ENCODE results near the gene MRE11.
A peak's percentile ranks its signal among the peaks of the same experiment; 100 is the strongest.

Gene MRE11
- 37.8 to 47.8 (median 46.5) reads per million in 3 donors for total RNA-seq

GRCh38 chr11:94493281-94494125 is at the start of gene MRE11, which contains the start of gene ANKRD49:
Gene MRE11, minus strand, starts transcription at chr11:94493844. Its CDS starts 1,043 bp downstream, at chr11:94492801.
Gene ANKRD49, plus strand, starts transcription at chr11:94493984. Its CDS starts 2,710 bp downstream, at chr11:94496694.
- Histone ChIP-seq H3K27ac (ENCODE audit: insufficient read depth, low read length, poor library complexity, severe bottlenecking) (peak within 1 kb of the TSS; percentile 88), H3K4me1 (ENCODE audit: control insufficient read depth, insufficient read depth, low read length, poor library complexity, severe bottlenecking) (peaks cover 6% of the 10 kb centered on the region), H3K27me3 (replicated peaks; ENCODE audit: control insufficient read depth, insufficient read depth, low read length, poor library complexity, severe bottlenecking) (no peaks in the 10 kb centered on the region), H3K36me3 (ENCODE audit: control insufficient read depth, insufficient read depth, low read length) (peaks cover 14% of the 10 kb centered on the region), H3K9me3 (ENCODE audit: control insufficient read depth, low read length) (no peaks in the 10 kb centered on the region), H3K4me3 (ENCODE audit: insufficient read depth, low read depth, low read length, poor library complexity, severe bottlenecking) (peak within 1 kb of the TSS; percentile 82)
- peak; percentile 93 to 97 (median 96) for DNase-seq

DNA sequence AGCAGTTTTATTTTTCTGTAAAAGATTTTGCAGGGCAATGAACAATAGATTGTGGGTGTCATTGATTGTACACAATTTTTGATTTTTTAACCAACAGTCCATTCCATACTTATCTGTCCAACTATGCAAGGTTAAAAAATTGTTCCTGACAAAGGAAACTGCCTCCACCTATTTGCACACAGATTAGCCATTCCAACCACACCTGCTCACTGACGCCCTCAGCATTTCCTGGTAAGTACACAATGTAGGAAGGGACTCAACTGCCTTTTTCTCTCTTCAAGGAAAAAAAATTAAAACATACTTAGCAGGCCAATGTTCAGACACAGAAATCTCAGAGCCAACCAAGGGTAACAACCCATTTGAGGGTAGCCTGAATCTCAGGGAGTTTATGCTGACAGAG is 45.8 kb upstream of the MRE11 start:
- Histone ChIP-seq H3K27me3 (replicated peaks; ENCODE audit: control insufficient read depth, insufficient read depth, low read length, poor library complexity, severe bottlenecking) (no peaks in the 10 kb centered on the region), H3K9me3 (ENCODE audit: control insufficient read depth, low read length) (no peaks in the 10 kb centered on the region), H3K36me3 (ENCODE audit: control insufficient read depth, insufficient read depth, low read length) (no peaks in the 10 kb centered on the region), H3K4me1 (ENCODE audit: control insufficient read depth, insufficient read depth, low read length, poor library complexity, severe bottlenecking) (peaks cover 4% of the 10 kb centered on the region), H3K4me3 (ENCODE audit: insufficient read depth, low read depth, low read length, poor library complexity, severe bottlenecking) (no peak overlapping the region), H3K27ac (ENCODE audit: insufficient read depth, low read length, poor library complexity, severe bottlenecking) (no peak overlapping the region)
- no peak for DNase-seq

DNA sequence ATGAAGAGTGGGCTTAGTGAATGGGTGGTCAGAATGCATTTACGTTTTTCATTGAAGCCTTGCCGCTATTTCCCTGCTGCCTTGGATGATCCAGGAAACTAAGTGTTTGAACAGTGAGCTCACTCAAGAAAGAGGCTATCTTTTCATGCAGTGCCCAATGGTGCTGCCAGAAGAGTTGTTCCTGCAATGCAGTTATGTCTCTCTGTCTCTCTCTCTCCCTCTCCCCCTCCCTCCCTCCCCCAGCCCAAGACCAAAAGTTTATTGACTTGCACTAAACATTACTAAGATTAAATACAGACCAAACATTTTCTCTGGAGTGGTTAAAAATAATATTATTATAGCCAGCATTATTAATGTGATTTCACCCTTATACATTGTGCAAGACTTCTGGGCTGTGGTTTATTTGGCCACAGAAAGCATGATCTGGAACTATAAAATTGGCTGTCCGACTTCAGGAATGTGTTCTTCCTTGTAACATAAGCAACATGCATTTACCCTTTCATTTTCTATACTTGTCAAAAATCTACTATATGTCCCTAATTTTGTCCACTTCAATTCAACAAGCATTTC is 43.5 kb upstream of the MRE11 start:
- H3K36me3 ChIP-seq (ENCODE audit: control insufficient read depth, insufficient read depth, low read length): no peaks in the 10 kb centered on the region
- no peak for DNase-seq
- no peak overlapping the region for H3K4me3 ChIP-seq (ENCODE audit: insufficient read depth, low read depth, low read length, poor library complexity, severe bottlenecking)
- no peak overlapping the region for H3K27ac ChIP-seq (ENCODE audit: insufficient read depth, low read length, poor library complexity, severe bottlenecking)
- H3K27me3 ChIP-seq (replicated peaks; ENCODE audit: control insufficient read depth, insufficient read depth, low read length, poor library complexity, severe bottlenecking): no peaks in the 10 kb centered on the region
- no peaks in the 10 kb centered on the region for H3K4me1 ChIP-seq (ENCODE audit: control insufficient read depth, insufficient read depth, low read length, poor library complexity, severe bottlenecking)
- no peaks in the 10 kb centered on the region for H3K9me3 ChIP-seq (ENCODE audit: control insufficient read depth, low read length)

DNA sequence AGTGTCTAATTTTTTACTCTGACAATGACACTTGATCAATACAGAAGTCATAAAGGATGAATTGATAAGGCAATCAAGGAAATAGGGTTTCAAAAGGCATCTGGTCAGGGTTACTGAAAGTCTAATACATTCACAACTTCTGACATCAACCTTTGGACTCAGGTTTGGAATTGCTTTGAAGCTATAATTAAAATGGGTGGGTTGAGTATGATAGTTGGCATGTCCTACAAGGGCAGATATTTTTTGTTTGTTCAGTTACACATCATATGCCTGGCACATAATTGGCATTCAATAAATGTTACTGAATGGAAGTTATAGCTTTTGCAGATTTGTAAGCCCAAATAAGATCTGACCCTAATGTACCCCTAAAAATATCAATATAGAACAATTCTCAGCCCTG is 42.7 kb upstream of the MRE11 start:
- DNase-seq: no peak
- no peaks in the 10 kb centered on the region for H3K9me3 ChIP-seq (ENCODE audit: control insufficient read depth, low read length)
- no peaks in the 10 kb centered on the region for H3K27me3 ChIP-seq (replicated peaks; ENCODE audit: control insufficient read depth, insufficient read depth, low read length, poor library complexity, severe bottlenecking)
- no peaks in the 10 kb centered on the region for H3K4me1 ChIP-seq (ENCODE audit: control insufficient read depth, insufficient read depth, low read length, poor library complexity, severe bottlenecking)
- H3K4me3 ChIP-seq (ENCODE audit: insufficient read depth, low read depth, low read length, poor library complexity, severe bottlenecking): no peak overlapping the region
- H3K27ac ChIP-seq (ENCODE audit: insufficient read depth, low read length, poor library complexity, severe bottlenecking): no peak overlapping the region
- no peaks in the 10 kb centered on the region for H3K36me3 ChIP-seq (ENCODE audit: control insufficient read depth, insufficient read depth, low read length)

- H3K27ac ChIP-seq (ENCODE audit: insufficient read depth, low read length, poor library complexity, severe bottlenecking): no peak overlapping the region
- H3K27me3 ChIP-seq (replicated peaks; ENCODE audit: control insufficient read depth, insufficient read depth, low read length, poor library complexity, severe bottlenecking): no peaks in the 10 kb centered on the region
- H3K36me3 ChIP-seq (ENCODE audit: control insufficient read depth, insufficient read depth, low read length): no peaks in the 10 kb centered on the region
- no peaks in the 10 kb centered on the region for H3K4me1 ChIP-seq (ENCODE audit: control insufficient read depth, insufficient read depth, low read length, poor library complexity, severe bottlenecking)
- no peak overlapping the region for H3K4me3 ChIP-seq (ENCODE audit: insufficient read depth, low read depth, low read length, poor library complexity, severe bottlenecking)
- H3K9me3 ChIP-seq (ENCODE audit: control insufficient read depth, low read length): no peaks in the 10 kb centered on the region
- no peak for DNase-seq
Observed at GRCh38 chr11:94533696-94534630, 40.3 kb upstream of the MRE11 start.

GRCh38 chr11:94533206-94533605 is 39.6 kb upstream of the MRE11 start:
- Histone ChIP-seq H3K36me3 (ENCODE audit: control insufficient read depth, insufficient read depth, low read length) (no peaks in the 10 kb centered on the region), H3K27me3 (replicated peaks; ENCODE audit: control insufficient read depth, insufficient read depth, low read length, poor library complexity, severe bottlenecking) (no peaks in the 10 kb centered on the region), H3K27ac (ENCODE audit: insufficient read depth, low read length, poor library complexity, severe bottlenecking) (no peak overlapping the region), H3K4me1 (ENCODE audit: control insufficient read depth, insufficient read depth, low read length, poor library complexity, severe bottlenecking) (no peaks in the 10 kb centered on the region), H3K9me3 (ENCODE audit: control insufficient read depth, low read length) (no peaks in the 10 kb centered on the region), H3K4me3 (ENCODE audit: insufficient read depth, low read depth, low read length, poor library complexity, severe bottlenecking) (no peak overlapping the region)
- no peak for DNase-seq

- H3K27me3 ChIP-seq (replicated peaks; ENCODE audit: control insufficient read depth, insufficient read depth, low read length, poor library complexity, severe bottlenecking): no peaks in the 10 kb centered on the region
- H3K27ac ChIP-seq (ENCODE audit: insufficient read depth, low read length, poor library complexity, severe bottlenecking): no peak overlapping the region
- no peak overlapping the region for H3K4me3 ChIP-seq (ENCODE audit: insufficient read depth, low read depth, low read length, poor library complexity, severe bottlenecking)
- no peaks in the 10 kb centered on the region for H3K4me1 ChIP-seq (ENCODE audit: control insufficient read depth, insufficient read depth, low read length, poor library complexity, severe bottlenecking)
- no peaks in the 10 kb centered on the region for H3K9me3 ChIP-seq (ENCODE audit: control insufficient read depth, low read length)
- H3K36me3 ChIP-seq (ENCODE audit: control insufficient read depth, insufficient read depth, low read length): no peaks in the 10 kb centered on the region
- no peak for DNase-seq
Observed at GRCh38 chr11:94532211-94532610, 38.6 kb upstream of the MRE11 start.

- Histone ChIP-seq H3K9me3 (ENCODE audit: control insufficient read depth, low read length) (no peaks in the 10 kb centered on the region), H3K4me3 (ENCODE audit: insufficient read depth, low read depth, low read length, poor library complexity, severe bottlenecking) (no peak overlapping the region), H3K4me1 (ENCODE audit: control insufficient read depth, insufficient read depth, low read length, poor library complexity, severe bottlenecking) (no peaks in the 10 kb centered on the region), H3K27ac (ENCODE audit: insufficient read depth, low read length, poor library complexity, severe bottlenecking) (no peak overlapping the region), H3K36me3 (ENCODE audit: control insufficient read depth, insufficient read depth, low read length) (no peaks in the 10 kb centered on the region), H3K27me3 (replicated peaks; ENCODE audit: control insufficient read depth, insufficient read depth, low read length, poor library complexity, severe bottlenecking) (no peaks in the 10 kb centered on the region)
- DNase-seq: no peak
Observed at GRCh38 chr11:94528551-94528950, 34.9 kb upstream of the MRE11 start.

GRCh38 chr11:94526645-94527438 is 33.2 kb upstream of the MRE11 start:
- no peak for DNase-seq
- H3K36me3 ChIP-seq (ENCODE audit: control insufficient read depth, insufficient read depth, low read length): no peaks in the 10 kb centered on the region
- no peak overlapping the region for H3K4me3 ChIP-seq (ENCODE audit: insufficient read depth, low read depth, low read length, poor library complexity, severe bottlenecking)
- no peaks in the 10 kb centered on the region for H3K9me3 ChIP-seq (ENCODE audit: control insufficient read depth, low read length)
- no peaks in the 10 kb centered on the region for H3K27me3 ChIP-seq (replicated peaks; ENCODE audit: control insufficient read depth, insufficient read depth, low read length, poor library complexity, severe bottlenecking)
- no peak overlapping the region for H3K27ac ChIP-seq (ENCODE audit: insufficient read depth, low read length, poor library complexity, severe bottlenecking)
- no peaks in the 10 kb centered on the region for H3K4me1 ChIP-seq (ENCODE audit: control insufficient read depth, insufficient read depth, low read length, poor library complexity, severe bottlenecking)

All from effector memory CD4-positive, alpha-beta T cell (primary cell).